Stimulated activated CD8-positive, alpha-beta memory T cell treated with anti-CD3 and anti-CD28 coated beads, Interleukin-2, amount 100 ng/mL, for 1 hour (primary cell): ENCODE results near the gene ITGB7.

ENCODE experiments used
- DNase-seq, 2 donors: peaks; one replicate each; pipeline ENCODE4 v3.0.0-alpha.2; 2020; ENCODE audit warnings: low read depth in 2 of 2

The ITGB7 gene

GRCh38 chr12:53198486-53199110 is 8.5 kb downstream of the ITGB7 start:
- no peak for DNase-seq

- DNase-seq, result no peak
These were observed 9.9 kb downstream of the ITGB7 start for GRCh38 chr12:53197011-53197640.

GRCh38 chr12:53196486-53196885 is 10.6 kb downstream of the ITGB7 start:
- DNase-seq, result no peak

GRCh38 chr12:53195516-53196420 is 11.3 kb downstream of the ITGB7 start:
- DNase-seq, result no peak

- no peak for DNase-seq
These were observed 12.1 kb downstream of the ITGB7 start for GRCh38 chr12:53194973-53195372.

- DNase-seq, result no peak
These were observed 12.9 kb downstream of the ITGB7 start for GRCh38 chr12:53193985-53194716.

- no peak for DNase-seq
These were observed 14.0 kb downstream of the ITGB7 start for GRCh38 chr12:53193040-53193439.

GRCh38 chr12:53192531-53193021 is 14.5 kb downstream of the ITGB7 start:
- DNase-seq, result no peak

- DNase-seq, result no peak
These were observed 15.0 kb downstream of the ITGB7 start for GRCh38 chr12:53191885-53192530.

- DNase-seq, result no peak
These were observed 15.8 kb downstream of the ITGB7 start for GRCh38 chr12:53191096-53191884.

GRCh38 chr12:53190108-53190729 is 16.8 kb downstream of the ITGB7 start:
- peak in 1 of 2 donors; percentile 26 for DNase-seq

- DNase-seq, result no peak
These were observed 19.7 kb downstream of the ITGB7 start for GRCh38 chr12:53187145-53187899.

- DNase-seq, result no peak
These were observed 20.3 kb downstream of the ITGB7 start for GRCh38 chr12:53186745-53187144.

- DNase-seq, result no peak
These were observed 21.4 kb downstream of the ITGB7 start for GRCh38 chr12:53185582-53186153.

- no peak for DNase-seq
These were observed 22.2 kb downstream of the ITGB7 start for GRCh38 chr12:53184828-53185227.

- no peak for DNase-seq
These were observed 24.1 kb downstream of the ITGB7 start for GRCh38 chr12:53182903-53183302.

GRCh38 chr12:53181935-53182334 is 25.1 kb downstream of the ITGB7 start:
- no peak for DNase-seq

- DNase-seq, result peak in 1 of 2 donors; percentile 61
These were observed 26.0 kb downstream of the ITGB7 start for GRCh38 chr12:53180931-53181645.
